GM06990 (cell line): ENCODE results near the gene FAM24B.
"Not testable (repeated sequence)": the region's sequence is repeated elsewhere in the genome, so short reads cannot be mapped to it uniquely, and the experiment has no call there.

ENCODE experiments used
- DNase-seq: peaks from one replicate; pipeline ENCODE4 v3.0.0-alpha.2; 2011; ENCODE audit not compliant: insufficient read length; ENCODE audit errors: extremely low read depth
- H3K27me3 ChIP-seq: replicated peaks from 2 replicates; pipeline ENCODE4 v1.6.0; 2011; ENCODE audit warnings: low read length; ENCODE audit not compliant: control insufficient read depth, insufficient read depth
- H3K36me3 ChIP-seq: 2 replicates; pipeline ENCODE4 v1.5.1; 2011; ENCODE audit warnings: low read length; ENCODE audit not compliant: control insufficient read depth, insufficient read depth
- H3K4me3 ChIP-seq: replicated peaks from 2 replicates; pipeline ENCODE4 v1.5.1; 2011; ENCODE audit warnings: low read depth, mild to moderate bottlenecking, control low read depth, low read length
- CTCF ChIP-seq: IDR thresholded peaks from 2 replicates; pipeline ENCODE4 v1.5.1; 2011; ENCODE audit warnings: low read length, control low read depth, mild to moderate bottlenecking, inconsistent platforms; ENCODE audit not compliant: insufficient read depth, poor library complexity, severe bottlenecking

Gene FAM24B

GRCh38 chr10:122863216-122864193, 15.9 kb downstream of the FAM24B start:
- no peak overlapping the region for H3K4me3 ChIP-seq
- H3K27me3 ChIP-seq: no peaks in the 10 kb centered on the region
- H3K36me3 ChIP-seq: no peaks in the 10 kb centered on the region
- no peak for TF ChIP-seq CTCF
- no peak for DNase-seq

GRCh38 chr10:122861711-122862161, 17.6 kb downstream of the FAM24B start:
- Histone ChIP-seq H3K27me3 (no peaks in the 10 kb centered on the region), H3K36me3 (no peaks in the 10 kb centered on the region), H3K4me3 (no peak overlapping the region)
- no peak for DNase-seq
- TF ChIP-seq CTCF: no peak

GRCh38 chr10:122859527-122859926, 19.9 kb downstream of the FAM24B start:
- H3K27me3 ChIP-seq: no peaks in the 10 kb centered on the region
- H3K36me3 ChIP-seq: no peaks in the 10 kb centered on the region
- no peak for DNase-seq
- no peak overlapping the region for H3K4me3 ChIP-seq
- no peak for TF ChIP-seq CTCF

- H3K36me3 ChIP-seq, H3K4me3 ChIP-seq, H3K27me3 ChIP-seq, DNase-seq: not testable (repeated sequence)
Observed at GRCh38 chr10:122858042-122858441, 21.3 kb downstream of the FAM24B start.

GRCh38 chr10:122856902-122857301, 22.5 kb downstream of the FAM24B start:
- DNase-seq: no peak
- Histone ChIP-seq H3K27me3 (no peaks in the 10 kb centered on the region), H3K36me3 (no peaks in the 10 kb centered on the region), H3K4me3 (no peak overlapping the region)
- TF ChIP-seq CTCF: no peak

- TF ChIP-seq CTCF: no peak
- no peak for DNase-seq
- Histone ChIP-seq H3K36me3 (no peaks in the 10 kb centered on the region), H3K27me3 (no peaks in the 10 kb centered on the region), H3K4me3 (no peak overlapping the region)
Observed at GRCh38 chr10:122855745-122856144, 23.6 kb downstream of the FAM24B start.
